ENCODE data around the gene USP7.
"Not testable (repeated sequence)": the region's sequence is repeated elsewhere in the genome, so short reads cannot be mapped to it uniquely, and the experiment has no call there.

USP7 gene

GRCh38 chr16:8843296-8843695 lies 120.4 kb downstream of the USP7 start:
- DNase-seq (ENCODE audit: low spot score), result not testable (repeated sequence)

Data from hematopoietic multipotent progenitor cell treated with erythropoietin and hydrocortisone succinate and interleukin-3 and kit ligand, for 15 days (in vitro differentiated cells).